Right lobe of liver (tissue), 4 donors: ENCODE data around the gene REXO4.

Source experiments
- POLR2A ChIP-seq: fragments of 450-650 bp; IDR thresholded peaks from one replicate; pipeline ENCODE4 v1.6.1; 2017; ENCODE audit warnings: antibody characterized with exemption, mild to moderate bottlenecking
- TF ChIP-seq, protein P1 (sequence below), 4 donors: fragments of 200-600 bp in 3 of 4; fragments of 450-650 bp in 1 of 4; IDR thresholded peaks; one replicate each; pipeline versions ENCODE4 v1.5.1 to v1.8.0; 2016 to 2022; ENCODE audit warnings: antibody characterized with exemption in 4 of 4, mild to moderate bottlenecking in 2 of 4
- donor health status: DM: no; HTN: no; CAD: no.
- donor health status: DM: no; HTN: no; CAD: no.
- donor health status: DM: no; HTN: yes; CAD: no.

DNA sequence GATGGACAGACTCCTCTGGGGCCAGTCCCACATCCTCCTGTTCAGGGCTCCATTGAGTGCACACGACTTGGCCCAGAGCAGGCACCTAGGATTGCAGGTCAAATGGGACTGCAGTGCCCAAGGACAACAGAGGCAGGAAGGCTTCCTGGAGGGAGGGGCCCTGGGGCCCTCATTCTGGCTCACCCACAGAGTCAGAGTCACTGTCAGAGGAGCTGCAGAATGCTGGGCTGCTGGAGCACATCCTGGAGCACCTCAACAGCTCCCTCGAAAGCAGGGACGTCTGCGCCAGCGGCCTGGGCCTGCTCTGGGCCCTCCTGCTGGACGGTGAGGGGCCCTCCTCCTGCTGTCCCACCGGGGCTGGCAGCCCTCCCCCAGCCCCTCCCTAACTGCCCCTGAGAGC, 15.1 kb downstream of the REXO4 start:
- no peak for TF ChIP-seq POLR2A
- TF ChIP-seq, protein P1, sequence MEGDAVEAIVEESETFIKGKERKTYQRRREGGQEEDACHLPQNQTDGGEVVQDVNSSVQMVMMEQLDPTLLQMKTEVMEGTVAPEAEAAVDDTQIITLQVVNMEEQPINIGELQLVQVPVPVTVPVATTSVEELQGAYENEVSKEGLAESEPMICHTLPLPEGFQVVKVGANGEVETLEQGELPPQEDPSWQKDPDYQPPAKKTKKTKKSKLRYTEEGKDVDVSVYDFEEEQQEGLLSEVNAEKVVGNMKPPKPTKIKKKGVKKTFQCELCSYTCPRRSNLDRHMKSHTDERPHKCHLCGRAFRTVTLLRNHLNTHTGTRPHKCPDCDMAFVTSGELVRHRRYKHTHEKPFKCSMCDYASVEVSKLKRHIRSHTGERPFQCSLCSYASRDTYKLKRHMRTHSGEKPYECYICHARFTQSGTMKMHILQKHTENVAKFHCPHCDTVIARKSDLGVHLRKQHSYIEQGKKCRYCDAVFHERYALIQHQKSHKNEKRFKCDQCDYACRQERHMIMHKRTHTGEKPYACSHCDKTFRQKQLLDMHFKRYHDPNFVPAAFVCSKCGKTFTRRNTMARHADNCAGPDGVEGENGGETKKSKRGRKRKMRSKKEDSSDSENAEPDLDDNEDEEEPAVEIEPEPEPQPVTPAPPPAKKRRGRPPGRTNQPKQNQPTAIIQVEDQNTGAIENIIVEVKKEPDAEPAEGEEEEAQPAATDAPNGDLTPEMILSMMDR (IDR thresholded peaks at IDR 0.05), result no peak
